Neutrophil (primary cell): ENCODE data around the gene NR6A1.

Experiments used
- H3K27ac ChIP-seq: fragments of 200-600 bp; sonication (generic); 2 replicates; pipeline ENCODE4 v1.5.1; 2016; ENCODE audit warnings: mild to moderate bottlenecking, moderate library complexity
- H3K27me3 ChIP-seq: fragments of 200-600 bp; sonication (generic); 2 replicates; pipeline ENCODE4 v1.6.0; 2016; ENCODE audit warnings: mild to moderate bottlenecking
- H3K36me3 ChIP-seq: fragments of 200-600 bp; sonication (generic); 2 replicates; pipeline ENCODE4 v1.5.1; 2017
- H3K4me1 ChIP-seq, 2 experiments: fragments of 200-600 bp in 1 of 2; sonication (generic) in 1 of 2; 1 replicate in 1 of 2; 2 replicates in 1 of 2; pipeline versions ENCODE4 v1.5.1 to v1.6.1; 2013 to 2016; ENCODE audit warnings: low read depth in 1 of 2, low read length in 1 of 2, mild to moderate bottlenecking in 1 of 2, moderate library complexity in 1 of 2; ENCODE audit not compliant: control insufficient read depth in 1 of 2, insufficient read depth in 1 of 2
- H3K4me3 ChIP-seq, 2 experiments: fragments of 200-600 bp in 1 of 2; sonication (generic) in 1 of 2; 1 replicate in 1 of 2; 2 replicates in 1 of 2; pipeline ENCODE4 v1.5.1; 2013 to 2016; ENCODE audit warnings: low read depth in 1 of 2, low read length in 1 of 2, mild to moderate bottlenecking in 1 of 2, moderate library complexity in 1 of 2
- H3K9me3 ChIP-seq: fragments of 200-600 bp; sonication (generic); 2 replicates; pipeline ENCODE4 v1.5.1; 2016
- CTCF ChIP-seq: fragments of 200-600 bp; sonication (generic); IDR thresholded peaks from 2 replicates; pipeline ENCODE4 v1.5.1; 2016; ENCODE audit warnings: antibody characterized with exemption

Gene NR6A1

GRCh38 chr9:124510650-124511425 lies 260.3 kb downstream of the NR6A1 start:
- H3K4me3 ChIP-seq, result no peak overlapping the region
- no peak overlapping the region for H3K27ac ChIP-seq
- H3K36me3 ChIP-seq, result no peaks in the 10 kb centered on the region
- no peaks in the 10 kb centered on the region for H3K4me1 ChIP-seq
- H3K9me3 ChIP-seq, result no peaks in the 10 kb centered on the region
- peaks cover 63% of the 10 kb centered on the region for H3K27me3 ChIP-seq
- no peak for TF ChIP-seq CTCF

GRCh38 chr9:124507880-124508423 lies 263.2 kb downstream of the NR6A1 start:
- H3K4me1 ChIP-seq, result peaks cover 0 to 7% of the 10 kb centered on the region in 2 experiments
- no peaks in the 10 kb centered on the region for H3K36me3 ChIP-seq
- TF ChIP-seq CTCF, result no peak
- peaks cover 80% of the 10 kb centered on the region for H3K27me3 ChIP-seq
- H3K4me3 ChIP-seq, result no peak overlapping the region
- H3K9me3 ChIP-seq, result no peaks in the 10 kb centered on the region
- H3K27ac ChIP-seq, result no peak overlapping the region

- H3K4me1 ChIP-seq, result peaks cover 0 to 7% of the 10 kb centered on the region in 2 experiments
- no peaks in the 10 kb centered on the region for H3K9me3 ChIP-seq
These were observed 263.9 kb downstream of the NR6A1 start, which contains the start of gene NR5A1 for GRCh38 chr9:124506931-124507879. Gene NR5A1, minus strand, starts transcription at chr9:124507399. Its CDS starts 4,004 bp downstream, at chr9:124503395.

GRCh38 chr9:124506433-124506832 lies 264.7 kb downstream of the NR6A1 start:
- Histone ChIP-seq H3K4me3 (no peak overlapping the region), H3K4me1 (peaks cover 0 to 7% of the 10 kb centered on the region in 2 experiments), H3K27me3 (peaks cover 80% of the 10 kb centered on the region), H3K9me3 (no peaks in the 10 kb centered on the region), H3K36me3 (no peaks in the 10 kb centered on the region), H3K27ac (no peak overlapping the region)
- TF ChIP-seq CTCF, result no peak

More at GRCh38 chr9:124506931-124507879, 263.9 kb downstream of the NR6A1 start, which contains the start of gene NR5A1:
- H3K27me3 ChIP-seq, result peaks cover 80% of the 10 kb centered on the region
- no peaks in the 10 kb centered on the region for H3K36me3 ChIP-seq
- no peak within 1 kb of the TSS for H3K4me3 ChIP-seq
- no peak within 1 kb of the TSS for H3K27ac ChIP-seq
- TF ChIP-seq CTCF, result no peak

- Histone ChIP-seq H3K4me1 (peaks cover 0 to 7% of the 10 kb centered on the region in 2 experiments), H3K27ac (no peak overlapping the region), H3K4me3 (no peak overlapping the region), H3K9me3 (no peaks in the 10 kb centered on the region), H3K36me3 (no peaks in the 10 kb centered on the region), H3K27me3 (peaks cover 80% of the 10 kb centered on the region)
- TF ChIP-seq CTCF, result no peak
These were observed 265.2 kb downstream of the NR6A1 start for GRCh38 chr9:124505901-124506346.
